AG04450 (cell line): ENCODE measurements around the gene LCN15. TPM values are rescaled to one million over a fixed set of nuclear protein-coding genes. Genes with fewer than 3 reads are reported as not detected.

Experiments used
- CTCF ChIA-PET: fragments of 300-600, 350-600 bp; formaldehyde crosslinking; extraction: SDS; loops from one replicate; lab custom pipeline; 2022; ENCODE audit warnings: antibody characterized with exemption, inconsistent platforms; lab: Charles Lee
- POLR2A ChIA-PET: fragments of 350-600 bp; formaldehyde crosslinking; extraction: SDS; loops from one replicate; lab custom pipeline; 2021; ENCODE audit warnings: antibody characterized with exemption, inconsistent platforms; lab: Yijun Ruan, JAX
- DNase-seq: peaks from one replicate; pipeline ENCODE4 v3.0.0-alpha.2; 2011; ENCODE audit warnings: low read depth, low spot score
- H3K27ac ChIP-seq: one replicate; pipeline ENCODE4 v1.5.1; 2012; ENCODE audit warnings: low read depth, low read length, control low read depth
- H3K27me3 ChIP-seq: one replicate; pipeline ENCODE4 v1.6.0; 2012; ENCODE audit warnings: low read length; ENCODE audit not compliant: control insufficient read depth, insufficient read depth
- H3K4me3 ChIP-seq: 2 replicates; pipeline ENCODE4 v1.5.1; 2011; ENCODE audit warnings: mild to moderate bottlenecking, low read depth, low read length, control low read depth
- H3K9me3 ChIP-seq: 2 replicates; pipeline ENCODE4 v1.5.1; 2012; ENCODE audit warnings: low read length; ENCODE audit not compliant: control insufficient read depth, insufficient read depth
- CTCF ChIP-seq: IDR thresholded peaks from 2 replicates; pipeline ENCODE4 v1.5.1; 2011; ENCODE audit warnings: low read depth, low read length, control low read depth, inconsistent platforms
- polyA plus RNA-seq: library from polyadenylated mRNA; depleted of rRNA; stranded (reverse); fragments of >200 nt; gene quantifications from 2 replicates; pipeline ENCODE4 v1.2.3, GENCODE V29; 2011

The LCN15 gene
- polyA plus RNA-seq, 1 experiment, result not detected

GRCh38 chr9:136806631-136807201 is 42.4 kb upstream of the LCN15 start:
- H3K4me3 ChIP-seq, result peak overlapping the region; percentile 78
- peaks cover 6% of the 10 kb centered on the region for H3K27me3 ChIP-seq
- H3K9me3 ChIP-seq, result no peaks in the 10 kb centered on the region; the same call in 1 of the 2 replicates
- no peak for DNase-seq
- H3K27ac ChIP-seq, result no peak overlapping the region
- ChIA-PET POLR2A (interaction anchor here (0.6 kb wide), 1 partner anchor 241 kb away, joined by 5 read pairs; no protein-coding TSS in a partner anchor), CTCF (interaction anchor here (1.5 to 2.6 kb wide), 2 partner anchors 14 to 36 kb away, joined by 5 to 12 read pairs; partner anchors contain the start of gene AJM1)
- no peak for TF ChIP-seq CTCF

- ChIA-PET POLR2A (no interaction called here), CTCF (interaction anchor here (1.5 to 2.6 kb wide), 2 partner anchors 13 to 36 kb away, joined by 5 to 12 read pairs; partner anchors contain the start of gene AJM1)
- Histone ChIP-seq H3K27me3 (peaks cover 9% of the 10 kb centered on the region), H3K9me3 (no peaks in the 10 kb centered on the region; the same call in 1 of the 2 replicates), H3K27ac (no peak overlapping the region), H3K4me3 (no peak overlapping the region)
- TF ChIP-seq CTCF, result no peak
- no peak for DNase-seq
These were observed 41.7 kb upstream of the LCN15 start for GRCh38 chr9:136806067-136806466.

- CTCF ChIA-PET, result interaction anchor here (1.5 to 2.6 kb wide), 2 partner anchors 12 to 37 kb away, joined by 5 to 12 read pairs; partner anchors contain the start of gene AJM1
These were observed 41.0 kb upstream of the LCN15 start for GRCh38 chr9:136805207-136805740.

GRCh38 chr9:136804509-136805206 is 40.3 kb upstream of the LCN15 start:
- no peak for TF ChIP-seq CTCF
- ChIA-PET CTCF (interaction anchor here (4.0 kb wide), 1 partner anchor 12 kb away, joined by 13 read pairs; no protein-coding TSS in a partner anchor), POLR2A (no interaction called here)
- H3K4me3 ChIP-seq, result no peak overlapping the region
- no peak overlapping the region for H3K27ac ChIP-seq
- no peak for DNase-seq
- H3K27me3 ChIP-seq, result peaks cover 22% of the 10 kb centered on the region
- H3K9me3 ChIP-seq, result no peaks in the 10 kb centered on the region; the same call in 1 of the 2 replicates

More at GRCh38 chr9:136805207-136805740, 41.0 kb upstream of the LCN15 start:
- POLR2A ChIA-PET, result no interaction called here
- Histone ChIP-seq H3K9me3 (no peaks in the 10 kb centered on the region; the same call in 1 of the 2 replicates), H3K27ac (no peak overlapping the region), H3K27me3 (peaks cover 17% of the 10 kb centered on the region), H3K4me3 (no peak overlapping the region)
- DNase-seq, result no peak
- TF ChIP-seq CTCF, result no peak
